SK-N-SH (cell line): ENCODE measurements around the gene GPRIN3. TPM values are rescaled to one million over a fixed set of nuclear protein-coding genes. Genes with fewer than 3 reads are reported as not detected.

Source experiments
- CTCF ChIA-PET: fragments of 300-600, 350-600 bp; formaldehyde crosslinking; extraction: SDS; loops from one replicate; lab custom pipeline; 2021; lab: Yijun Ruan, JAX
- POLR2A ChIA-PET: fragments of 350-600 bp; sonication (Branson Sonifier 250); formaldehyde crosslinking; extraction: SDS; loops from one replicate; lab custom pipeline; 2020; ENCODE audit warnings: antibody characterized with exemption, inconsistent platforms; lab: Yijun Ruan, JAX
- DNase-seq: peaks from one replicate; pipeline ENCODE4 v3.0.0; 2012
- H2AFZ ChIP-seq: fragments of 200-600 bp; sonication (generic); 2 replicates; pipeline ENCODE4 v1.8.1; 2016; ENCODE audit warnings: antibody characterized with exemption, mild to moderate bottlenecking, low read depth
- H3F3A ChIP-seq: fragments of 200-600 bp; sonication (generic); replicated peaks from 2 replicates; pipeline ENCODE3; 2016; ENCODE audit warnings: antibody characterized with exemption, mild to moderate bottlenecking; ENCODE audit not compliant: insufficient read depth
- H3K27ac ChIP-seq, 2 experiments: fragments of 200-500 bp in 1 of 2; fragments of 200-600 bp in 1 of 2; sonication (Bioruptor generic) in 1 of 2; sonication (generic), shearing (Covaris generic) in 1 of 2; 2 replicates each; pipeline versions ENCODE4 v1.5.1 to v1.6.1; 2014 to 2016; ENCODE audit warnings: low read depth in 2 of 2, inconsistent platforms in 1 of 2, low read length in 1 of 2, mild to moderate bottlenecking in 1 of 2, mixed read lengths in 1 of 2
- H3K27me3 ChIP-seq: fragments of 200-600 bp; sonication (generic), shearing (Covaris generic); 2 replicates; pipeline ENCODE4 v1.6.1; 2016; ENCODE audit warnings: mixed run types; ENCODE audit not compliant: insufficient read depth
- H3K36me3 ChIP-seq, 2 experiments: fragments of 200-500 bp in 1 of 2; fragments of 200-600 bp in 1 of 2; sonication (Bioruptor generic) in 1 of 2; sonication (generic) in 1 of 2; replicated peaks in 1 of 2; 2 replicates each; pipeline versions ENCODE3 to v1.5.1; 2014 to 2016; ENCODE audit warnings: low read length in 1 of 2, mild to moderate bottlenecking in 1 of 2; ENCODE audit not compliant: insufficient read depth in 2 of 2, control insufficient read depth in 1 of 2
- H3K4me1 ChIP-seq, 2 experiments: fragments of 200-500 bp in 1 of 2; fragments of 200-600 bp in 1 of 2; sonication (Bioruptor generic) in 1 of 2; sonication (generic), shearing (Covaris generic) in 1 of 2; 2 replicates each; pipeline versions ENCODE4 v1.5.1 to v1.6.1; 2014 to 2016; ENCODE audit warnings: low read depth in 1 of 2, low read length in 1 of 2, mixed run types in 1 of 2; ENCODE audit not compliant: insufficient read depth in 2 of 2, control insufficient read depth in 1 of 2
- H3K4me2 ChIP-seq: fragments of 200-600 bp; sonication (generic), shearing (Covaris generic); 2 replicates; pipeline ENCODE4 v1.6.1; 2017; ENCODE audit warnings: mixed run types
- H3K4me3 ChIP-seq, 2 experiments: fragments of 200-500 bp in 1 of 2; fragments of 200-600 bp in 1 of 2; sonication (Bioruptor generic) in 1 of 2; sonication (generic), shearing (Covaris generic) in 1 of 2; 2 replicates each; pipeline versions ENCODE4 v1.5.1 to v1.8.1; 2014 to 2016; ENCODE audit warnings: low read depth in 2 of 2, inconsistent platforms in 1 of 2, low read length in 1 of 2, mild to moderate bottlenecking in 1 of 2, mixed read lengths in 1 of 2, moderate library complexity in 1 of 2
- H3K79me2 ChIP-seq: fragments of 200-600 bp; sonication (generic); 2 replicates; pipeline ENCODE4 v1.8.1; 2017; ENCODE audit warnings: mild to moderate bottlenecking; ENCODE audit not compliant: insufficient read depth
- H3K9ac ChIP-seq: fragments of 200-600 bp; sonication (generic); 2 replicates; pipeline ENCODE4 v1.6.1; 2017; ENCODE audit warnings: mixed run types
- H3K9me2 ChIP-seq: fragments of 200-600 bp; sonication (generic); 2 replicates; pipeline ENCODE4 v1.6.1; 2017; ENCODE audit warnings: mixed run types
- H3K9me3 ChIP-seq: fragments of 200-600 bp; sonication (generic); 2 replicates; pipeline ENCODE4 v1.6.1; 2017; ENCODE audit warnings: mixed run types, mild to moderate bottlenecking, moderate library complexity
- H4K20me1 ChIP-seq: fragments of 200-600 bp; sonication (generic); 2 replicates; pipeline ENCODE4 v1.6.1; 2017; ENCODE audit warnings: mild to moderate bottlenecking, mixed run types; ENCODE audit not compliant: insufficient read depth
- CHD2 ChIP-seq: fragments of 150-350 bp; IDR thresholded peaks from 2 replicates; pipeline ENCODE4 v1.6.1; 2018; ENCODE audit warnings: low read length; ENCODE audit not compliant: partially characterized antibody
- EP300 ChIP-seq, 2 experiments: IDR thresholded peaks; 2 replicates each; pipeline versions ENCODE4 v1.4.0 to v1.6.1; 2012; ENCODE audit warnings: borderline replicate concordance in 1 of 2, low read depth in 1 of 2, low read length in 1 of 2
- EZH2phosphoT487 ChIP-seq: fragments of 200-600 bp; sonication (generic); IDR thresholded peaks from 2 replicates; pipeline ENCODE4 v1.6.1; 2017; ENCODE audit warnings: low read depth, mixed run types, mild to moderate bottlenecking, antibody characterized with exemption, moderate library complexity, borderline replicate concordance
- FOXJ3 ChIP-seq: sonication (generic); formaldehyde crosslinking; IDR thresholded peaks from 2 replicates; pipeline ENCODE4 v1.5.1; 2020; ENCODE audit warnings: mild to moderate bottlenecking, missing genetic modification reagents
- FOXM1 ChIP-seq: IDR thresholded peaks from 2 replicates; pipeline ENCODE4 v1.4.0; 2012; ENCODE audit warnings: low read depth, mild to moderate bottlenecking
- GATA2 ChIP-seq: sonication (generic); formaldehyde crosslinking; IDR thresholded peaks from 2 replicates; pipeline ENCODE4 v1.5.0; 2020; ENCODE audit warnings: mild to moderate bottlenecking, missing genetic modification reagents
- JUND ChIP-seq: IDR thresholded peaks from 2 replicates; pipeline ENCODE4 v1.4.0; 2012
- MEF2A ChIP-seq: IDR thresholded peaks from 2 replicates; pipeline ENCODE4 v1.4.0; 2012; ENCODE audit warnings: low read depth, borderline replicate concordance
- MXI1 ChIP-seq: IDR thresholded peaks from 2 replicates; pipeline ENCODE4 v1.6.1; 2012; ENCODE audit warnings: mild to moderate bottlenecking, low read depth, low read length, improper control_type of control experiment
- NRF1 ChIP-seq: IDR thresholded peaks from 2 replicates; pipeline ENCODE4 v1.6.1; 2012; ENCODE audit warnings: low read depth, mild to moderate bottlenecking, low read length
- POLR2AphosphoS5 ChIP-seq: IDR thresholded peaks from 2 replicates; pipeline ENCODE4 v1.6.1; 2012; ENCODE audit warnings: low read depth, low read length
- SMC3 ChIP-seq: IDR thresholded peaks from 2 replicates; pipeline ENCODE4 v1.6.1; 2012; ENCODE audit warnings: low read depth, low read length, improper control_type of control experiment
- TEAD4 ChIP-seq: IDR thresholded peaks from 2 replicates; pipeline ENCODE4 v1.4.0; 2012; ENCODE audit warnings: mild to moderate bottlenecking, borderline replicate concordance; ENCODE audit not compliant: insufficient read depth
- USF1 ChIP-seq: IDR thresholded peaks from 2 replicates; pipeline ENCODE4 v1.4.0; 2012; ENCODE audit warnings: low read depth, borderline replicate concordance
- YY1 ChIP-seq: IDR thresholded peaks from 2 replicates; pipeline ENCODE4 v1.4.0; 2012; ENCODE audit warnings: low read depth, mild to moderate bottlenecking
- ZBTB33 ChIP-seq: IDR thresholded peaks from 2 replicates; pipeline ENCODE4 v1.4.0; 2012; ENCODE audit warnings: low read depth, borderline replicate concordance
- WGBS: methylation state at CpG from one replicate; pipeline ENCODE4 v1.1.6; 2017; ENCODE audit warnings: low lambda C conversion rate; 5-methylcytosine and 5-hydroxymethylcytosine counted together
- polyA plus RNA-seq, 3 experiments: library from polyadenylated mRNA; depleted of rRNA; stranded (reverse); fragments of >200 nt; gene quantifications; 2 replicates each; pipeline ENCODE4 v1.2.3, GENCODE V29; 2012
- TF ChIP-seq, protein P1 (sequence below): IDR thresholded peaks from 2 replicates; pipeline ENCODE4 v1.6.1; 2012; ENCODE audit warnings: mild to moderate bottlenecking, low read depth, low read length, moderate library complexity

The GPRIN3 gene
- polyA plus RNA-seq, 1 of the 3 experiments (the other 2 are of a cell fraction), result not detected

GRCh38 chr4:89193843-89194242 lies 113.8 kb downstream of the GPRIN3 start:
- no peak overlapping the region for H3K9ac ChIP-seq
- no peaks in the 10 kb centered on the region for H3K27me3 ChIP-seq
- no peak overlapping the region for H3K4me2 ChIP-seq
- H3K4me1 ChIP-seq, result no peaks in the 10 kb centered on the region
- 33% methylated on average over 3 of the region's 3 CpGs for WGBS
- H3K9me3 ChIP-seq, result no peaks in the 10 kb centered on the region
- no peaks in the 10 kb centered on the region for H3F3A ChIP-seq
- no peak overlapping the region for H3K27ac ChIP-seq
- H4K20me1 ChIP-seq, result no peaks in the 10 kb centered on the region
- no peak overlapping the region for H2AFZ ChIP-seq
- H3K79me2 ChIP-seq, result no peaks in the 10 kb centered on the region
- POLR2A ChIA-PET, result no interaction called here
- no peaks in the 10 kb centered on the region for H3K9me2 ChIP-seq
- TF ChIP-seq USF1, result no peak
- no peak for TF ChIP-seq POLR2AphosphoS5
- TF ChIP-seq ZBTB33, result no peak
- no peak for TF ChIP-seq SMC3
- no peak for TF ChIP-seq FOXM1
- no peak for TF ChIP-seq CHD2
- TF ChIP-seq GATA2, result no peak
- TF ChIP-seq MXI1, result no peak
- TF ChIP-seq, protein P1, sequence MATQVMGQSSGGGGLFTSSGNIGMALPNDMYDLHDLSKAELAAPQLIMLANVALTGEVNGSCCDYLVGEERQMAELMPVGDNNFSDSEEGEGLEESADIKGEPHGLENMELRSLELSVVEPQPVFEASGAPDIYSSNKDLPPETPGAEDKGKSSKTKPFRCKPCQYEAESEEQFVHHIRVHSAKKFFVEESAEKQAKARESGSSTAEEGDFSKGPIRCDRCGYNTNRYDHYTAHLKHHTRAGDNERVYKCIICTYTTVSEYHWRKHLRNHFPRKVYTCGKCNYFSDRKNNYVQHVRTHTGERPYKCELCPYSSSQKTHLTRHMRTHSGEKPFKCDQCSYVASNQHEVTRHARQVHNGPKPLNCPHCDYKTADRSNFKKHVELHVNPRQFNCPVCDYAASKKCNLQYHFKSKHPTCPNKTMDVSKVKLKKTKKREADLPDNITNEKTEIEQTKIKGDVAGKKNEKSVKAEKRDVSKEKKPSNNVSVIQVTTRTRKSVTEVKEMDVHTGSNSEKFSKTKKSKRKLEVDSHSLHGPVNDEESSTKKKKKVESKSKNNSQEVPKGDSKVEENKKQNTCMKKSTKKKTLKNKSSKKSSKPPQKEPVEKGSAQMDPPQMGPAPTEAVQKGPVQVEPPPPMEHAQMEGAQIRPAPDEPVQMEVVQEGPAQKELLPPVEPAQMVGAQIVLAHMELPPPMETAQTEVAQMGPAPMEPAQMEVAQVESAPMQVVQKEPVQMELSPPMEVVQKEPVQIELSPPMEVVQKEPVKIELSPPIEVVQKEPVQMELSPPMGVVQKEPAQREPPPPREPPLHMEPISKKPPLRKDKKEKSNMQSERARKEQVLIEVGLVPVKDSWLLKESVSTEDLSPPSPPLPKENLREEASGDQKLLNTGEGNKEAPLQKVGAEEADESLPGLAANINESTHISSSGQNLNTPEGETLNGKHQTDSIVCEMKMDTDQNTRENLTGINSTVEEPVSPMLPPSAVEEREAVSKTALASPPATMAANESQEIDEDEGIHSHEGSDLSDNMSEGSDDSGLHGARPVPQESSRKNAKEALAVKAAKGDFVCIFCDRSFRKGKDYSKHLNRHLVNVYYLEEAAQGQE, result no peak
- no peak for TF ChIP-seq FOXJ3
- no peak for TF ChIP-seq TEAD4
- TF ChIP-seq EP300 (IDR thresholded peaks at IDR 0.05; ENCODE audit: borderline replicate concordance in 1 of 2, low read depth in 1 of 2, low read length in 1 of 2), result no peak
- no peak for TF ChIP-seq JUND
- TF ChIP-seq EZH2phosphoT487, result no peak
- no peak for TF ChIP-seq NRF1
- no peak for TF ChIP-seq YY1
- no peak for TF ChIP-seq MEF2A
- TF ChIP-seq, all 33 proteins: peak for 0
- Histone ChIP-seq H3K4me3 (no peak overlapping the region), H3K36me3 (no peaks in the 10 kb centered on the region)
- DNase-seq, result no peak
- CTCF ChIA-PET, result interaction anchor here (0.8 to 1.6 kb wide), 2 partner anchors 29 to 240 kb away, joined by 3 read pairs; no protein-coding TSS in a partner anchor

Other genes starting within 250 kb of the GPRIN3 start
- 0.84 and 0.96 TPM in 2 replicates for gene TIGD2, start 196.3 kb downstream of the GPRIN3 start, polyA plus RNA-seq (2012; rRNA removed)